Measurements from ENCODE around the gene TSPAN5.
"Not testable (repeated sequence)": the region's sequence is repeated elsewhere in the genome, so short reads cannot be mapped to it uniquely, and the experiment has no call there.

The TSPAN5 gene

DNA sequence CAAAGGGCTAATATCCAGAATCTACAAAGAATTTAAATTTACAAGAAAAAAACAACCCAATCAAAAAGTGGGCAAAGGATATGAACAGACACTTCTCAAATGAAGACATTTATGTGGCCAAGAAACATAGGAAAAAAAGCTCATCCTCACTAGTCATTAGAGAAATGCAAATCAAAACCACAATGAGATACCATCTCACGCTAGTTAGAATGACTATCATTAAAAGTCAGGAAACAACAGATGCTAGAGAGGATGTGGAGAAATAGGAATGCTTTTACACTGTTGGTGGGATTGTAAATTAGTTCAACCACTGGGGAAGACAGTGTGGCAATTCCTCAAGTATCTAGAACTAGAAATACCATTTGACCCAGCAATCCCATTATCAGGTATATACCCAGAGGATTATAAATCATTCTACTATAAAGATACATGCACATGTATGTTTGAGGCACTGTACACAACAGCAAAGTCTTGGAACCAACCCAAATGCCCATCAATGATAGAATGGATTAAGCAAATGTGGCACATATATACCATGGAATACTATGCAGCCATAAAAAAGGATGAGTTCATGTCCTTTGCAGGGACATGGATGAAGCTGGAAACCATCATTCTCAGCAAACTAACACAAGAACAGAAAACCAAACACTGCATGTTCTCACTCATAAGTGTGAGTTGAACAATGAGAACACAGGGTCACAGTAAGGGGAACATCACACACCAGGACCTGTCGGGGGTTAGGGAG is 197.1 kb downstream of the TSPAN5 start:
- not testable (repeated sequence) for DNase-seq (ENCODE audit: low read depth in 2 of 2)

DNA sequence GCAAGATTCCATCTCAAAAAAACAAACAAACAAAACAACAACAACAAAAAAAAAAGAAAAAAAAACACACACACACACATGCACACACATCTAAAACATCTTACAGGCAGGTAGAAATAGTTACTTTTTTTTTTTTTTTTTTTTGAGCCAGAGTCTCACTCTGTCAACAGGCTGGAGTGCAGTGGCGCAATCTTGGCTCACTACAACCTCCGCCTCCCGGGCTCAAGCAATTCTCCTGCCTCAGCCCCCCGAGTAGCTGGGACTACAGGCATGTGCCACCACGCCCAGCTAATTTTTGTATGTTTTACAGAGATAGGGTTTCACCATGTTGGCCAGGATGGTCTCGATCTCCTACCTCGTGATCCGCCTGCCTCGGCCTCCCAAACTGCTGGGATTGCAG is 201.0 kb downstream of the TSPAN5 start:
- not testable (repeated sequence) for DNase-seq (ENCODE audit: low read depth in 2 of 2)

DNA sequence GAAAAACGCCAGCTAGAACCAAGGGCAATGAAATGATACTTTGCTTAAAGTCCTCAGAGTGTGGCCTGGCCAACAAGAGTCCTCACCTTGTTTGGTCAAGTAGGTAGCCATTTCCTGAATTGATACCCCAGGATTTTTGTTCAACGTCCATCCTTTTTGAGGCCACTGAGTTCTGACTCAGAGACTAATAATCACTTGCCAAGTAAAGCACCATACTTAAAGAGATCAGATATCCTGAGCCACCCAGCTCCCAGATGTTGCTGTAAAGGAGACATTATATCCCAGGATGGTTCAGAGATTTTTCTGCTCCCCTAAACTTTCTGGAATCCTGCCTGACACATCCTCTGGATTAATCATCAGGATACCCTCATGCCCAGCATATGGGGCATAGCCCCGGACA is 206.3 kb downstream of the TSPAN5 start:
- no peak for DNase-seq (ENCODE audit: low read depth in 2 of 2)

DNA sequence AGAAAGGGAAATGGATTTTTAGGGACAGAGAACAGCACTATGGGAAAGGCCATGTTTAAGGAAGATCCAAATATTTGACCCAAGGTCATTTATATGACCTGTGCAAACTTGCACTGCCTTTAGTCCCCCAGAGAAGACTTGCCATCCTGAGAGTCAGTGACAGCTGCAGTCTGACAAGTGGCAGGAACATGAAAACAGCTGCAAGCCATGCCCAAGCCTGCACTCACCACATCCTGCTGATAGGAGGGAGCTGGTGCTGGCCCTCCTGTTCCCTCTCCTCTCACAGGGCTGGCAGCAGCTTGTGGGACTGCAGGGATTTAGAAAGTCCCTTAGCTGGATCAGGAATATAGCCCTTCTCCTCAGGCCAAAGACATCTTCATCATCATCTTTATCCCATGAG is 209.5 kb downstream of the TSPAN5 start:
- no peak for DNase-seq (ENCODE audit: low read depth in 2 of 2)

DNA sequence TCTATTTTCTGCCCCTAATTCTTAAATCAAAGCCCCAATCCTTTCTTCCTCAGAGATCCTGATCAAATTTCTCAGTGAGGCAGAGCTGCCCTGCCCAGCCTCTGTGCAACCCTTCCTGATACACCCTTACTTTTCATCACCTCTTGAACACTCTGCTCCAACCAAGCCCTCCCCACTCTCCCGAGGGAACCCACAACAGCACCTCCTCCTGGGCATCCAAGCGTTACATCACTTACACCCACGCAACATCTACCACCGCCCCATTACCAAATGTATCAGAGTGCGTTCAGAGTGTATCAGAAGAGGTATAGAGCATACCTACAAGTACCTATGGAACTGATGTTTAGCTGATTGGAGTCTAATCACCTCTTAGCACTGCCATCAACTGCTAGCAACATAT is 210.8 kb downstream of the TSPAN5 start:
- no peak for DNase-seq (ENCODE audit: low read depth in 2 of 2)

DNA sequence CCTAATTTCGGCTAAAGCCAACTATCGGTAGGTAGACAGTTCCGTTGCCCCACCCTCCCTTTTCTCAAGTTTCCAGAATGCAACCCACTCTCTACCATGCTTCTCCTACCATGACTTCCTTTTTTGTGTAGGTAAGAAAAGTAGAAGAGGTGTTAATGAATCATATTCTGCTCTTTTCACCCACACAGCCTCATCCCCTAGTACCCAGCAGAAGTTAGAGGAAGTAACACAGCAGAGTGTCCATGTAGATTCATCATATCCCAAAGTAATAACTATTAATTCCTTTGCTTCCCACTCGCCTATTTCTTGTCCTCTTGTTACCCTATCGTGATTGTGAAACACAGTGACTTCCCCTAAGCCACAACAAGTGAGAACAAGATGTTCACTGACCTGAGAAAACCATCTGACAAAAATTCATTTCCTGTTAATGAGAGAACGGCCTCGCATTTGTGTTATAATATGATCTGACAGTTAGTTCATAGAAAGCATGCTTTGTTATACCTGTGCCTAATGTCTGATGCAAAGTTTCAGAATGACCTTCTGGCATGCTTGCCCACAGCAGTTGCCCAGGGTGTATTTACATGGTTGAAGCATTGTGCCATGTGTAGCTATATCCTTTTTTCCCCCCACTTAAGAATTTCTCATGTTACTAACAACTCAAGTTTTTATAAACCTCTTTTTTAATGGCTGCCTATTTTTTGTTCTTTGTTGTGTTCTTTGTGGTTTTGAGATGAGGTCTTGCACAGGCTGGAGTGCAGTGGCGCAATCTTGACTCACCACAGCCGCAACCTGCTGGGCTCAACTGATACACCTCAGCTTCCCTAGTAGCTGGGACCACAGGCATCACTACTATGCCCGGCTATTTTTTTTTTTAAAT is 211.7 kb downstream of the TSPAN5 start:
- no peak for DNase-seq (ENCODE audit: low read depth in 2 of 2)

DNA sequence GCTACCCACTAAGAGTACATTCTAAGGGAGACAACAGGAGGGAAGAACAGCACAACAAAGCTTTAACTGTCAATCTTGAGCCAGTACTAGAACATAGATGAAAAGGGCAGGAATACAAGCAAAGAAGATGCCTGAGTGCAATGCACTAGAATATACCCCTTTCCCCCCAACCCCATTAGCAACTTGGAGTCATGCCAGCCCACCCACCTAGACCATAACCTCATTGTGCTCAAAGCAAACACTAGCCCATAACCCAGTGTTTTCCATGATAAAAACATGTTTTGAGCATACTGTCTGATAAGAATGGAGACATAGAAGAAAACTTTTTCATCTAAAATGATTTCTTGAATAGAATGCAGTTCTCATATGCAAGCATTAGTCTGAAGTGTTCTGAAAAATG is 214.0 kb downstream of the TSPAN5 start:
- DNase-seq (ENCODE audit: low read depth in 2 of 2): no peak

DNA sequence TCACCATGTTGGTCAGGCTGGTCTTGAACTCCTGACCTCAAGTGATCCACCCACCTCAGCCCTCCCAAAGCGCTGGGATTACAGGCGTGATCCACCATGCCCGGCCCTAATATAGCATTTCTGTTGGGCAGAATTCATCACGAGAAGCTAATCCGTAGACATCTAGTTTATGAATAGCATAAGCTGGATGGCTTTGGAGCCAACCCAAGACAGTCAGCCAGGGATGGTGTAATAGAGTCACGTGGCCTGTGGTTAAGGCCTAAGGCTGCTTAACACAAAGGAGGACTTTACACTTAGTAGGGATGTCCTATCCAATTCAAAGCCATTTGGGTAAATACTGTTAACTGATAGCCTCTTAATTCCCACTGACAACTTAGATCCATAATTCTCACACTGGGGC is 223.6 kb downstream of the TSPAN5 start:
- DNase-seq (ENCODE audit: low read depth in 2 of 2): no peak

DNA sequence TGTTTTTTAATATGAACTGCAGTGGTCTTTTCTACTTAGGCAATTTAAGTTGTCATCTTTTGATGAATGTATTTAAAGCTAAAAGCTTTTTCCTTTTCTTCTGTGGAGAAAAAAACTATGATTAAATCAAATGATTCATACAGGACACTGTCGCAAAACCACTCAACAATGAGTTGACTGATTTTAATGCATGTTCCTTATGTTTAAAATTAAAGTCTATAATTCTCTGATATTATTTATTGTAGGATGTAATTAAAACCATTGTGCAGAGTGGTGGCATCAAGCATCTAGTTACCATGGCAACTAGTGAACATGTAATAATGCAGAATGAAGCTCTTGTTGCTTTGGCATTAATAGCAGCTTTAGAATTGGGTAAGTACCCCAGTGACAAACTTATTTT is 224.7 kb downstream of the TSPAN5 start:
- DNase-seq (ENCODE audit: low read depth in 2 of 2): no peak

DNA sequence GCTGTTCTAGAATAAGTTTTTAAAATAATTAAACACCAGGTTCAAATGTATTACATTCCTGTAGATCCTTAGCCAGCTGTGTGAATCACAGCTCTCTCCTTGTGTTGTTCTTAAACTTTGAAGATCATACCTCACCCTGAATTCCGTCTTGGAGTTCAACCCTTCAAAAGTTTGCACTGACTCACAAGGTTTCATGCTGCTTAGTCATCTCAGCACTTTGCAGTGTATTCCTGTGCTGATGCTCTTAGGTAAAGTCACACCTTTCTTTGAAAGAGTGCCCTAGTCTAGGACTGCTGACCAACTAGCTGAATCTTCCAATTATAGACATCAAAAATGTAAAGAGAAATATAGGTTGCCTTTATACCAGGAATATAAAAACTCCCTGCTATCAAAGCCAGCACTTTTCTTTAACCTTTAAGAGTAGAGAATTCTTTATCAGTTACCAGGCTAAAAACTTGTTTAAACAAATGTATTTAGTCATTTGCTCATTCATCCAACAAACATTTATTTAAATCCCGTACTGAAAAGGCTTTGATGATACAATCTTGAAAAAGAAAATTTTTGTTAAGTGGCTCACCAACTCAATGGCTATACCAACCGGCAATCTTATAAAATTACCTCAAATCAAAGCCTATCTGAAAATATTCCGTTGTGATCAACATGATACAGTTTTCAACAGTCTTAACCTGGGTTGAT is 227.6 kb downstream of the TSPAN5 start:
- peak; percentile 27 to 31 for DNase-seq (ENCODE audit: low read depth in 2 of 2)

DNA sequence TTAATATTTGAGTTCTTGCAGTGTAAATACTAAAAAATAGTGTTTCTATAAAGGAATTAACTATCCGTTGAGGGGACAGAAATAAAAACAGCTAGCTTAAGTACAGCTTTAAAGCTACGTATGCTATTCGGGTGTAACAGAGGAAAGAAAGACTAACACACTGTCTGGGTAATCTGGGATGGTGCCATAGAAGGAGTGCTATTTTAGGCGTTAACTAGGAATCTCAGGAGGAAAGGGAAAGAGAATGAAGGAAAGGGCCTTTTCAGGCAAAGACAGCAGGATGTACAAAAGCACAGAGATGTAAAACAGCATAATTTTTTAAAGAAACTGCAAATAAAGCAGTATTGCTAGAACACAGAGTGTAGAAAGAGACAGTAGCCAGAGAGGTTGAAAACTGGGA is 235.4 kb downstream of the TSPAN5 start:
- DNase-seq (ENCODE audit: low read depth in 2 of 2): no peak

DNA sequence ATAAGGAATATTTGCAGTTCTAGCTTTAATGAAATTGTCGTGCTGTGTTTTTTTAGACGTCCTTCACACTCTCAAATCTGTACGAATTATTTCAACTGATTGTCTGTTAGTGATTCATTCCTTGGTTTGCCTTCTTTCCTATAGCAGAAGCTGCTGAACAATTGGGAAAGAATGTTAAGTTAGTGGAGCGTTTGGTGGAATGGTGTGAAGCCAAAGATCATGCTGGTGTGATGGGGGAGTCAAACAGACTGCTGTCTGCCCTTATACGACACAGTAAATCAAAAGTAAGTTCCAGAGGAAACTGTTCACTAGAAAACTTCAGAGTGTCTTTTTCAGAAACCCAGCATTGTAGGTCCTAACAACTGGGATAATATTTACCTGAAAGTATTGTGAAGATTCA is 237.3 kb downstream of the TSPAN5 start:
- peak; percentile 48 to 50 for DNase-seq (ENCODE audit: low read depth in 2 of 2)

Measured in fibroblast of skin of left quadriceps (primary cell).